DMS114 treated with DMSO at 0.1 percent for 48 hours (cell line): ENCODE results near the gene RAI1.

Source experiments
- DNase-seq: peaks from one replicate; lab custom pipeline; 2025; ENCODE audit not compliant: unreplicated experiment; lab: John Stamatoyannopoulos, UW

Gene RAI1

GRCh38 chr17:17749025-17749772 lies 67.9 kb downstream of the RAI1 start:
- DNase-seq = no peak

GRCh38 chr17:17749921-17750320 lies 68.7 kb downstream of the RAI1 start:
- no peak for DNase-seq

- DNase-seq = no peak
Measured at GRCh38 chr17:17750881-17751280, 69.6 kb downstream of the RAI1 start.

- DNase-seq = no peak
Measured at GRCh38 chr17:17751489-17752088, 70.3 kb downstream of the RAI1 start.

GRCh38 chr17:17752089-17752820 lies 71.0 kb downstream of the RAI1 start:
- no peak for DNase-seq

GRCh38 chr17:17752821-17753321 lies 71.6 kb downstream of the RAI1 start:
- DNase-seq = no peak

- DNase-seq = no peak
Measured at GRCh38 chr17:17754719-17755686, 73.7 kb downstream of the RAI1 start.

- DNase-seq = no peak
Measured at GRCh38 chr17:17755715-17756114, 74.5 kb downstream of the RAI1 start.

- no peak for DNase-seq
Measured at GRCh38 chr17:17757391-17757791, 76.1 kb downstream of the RAI1 start.

- DNase-seq = no peak
Measured at GRCh38 chr17:17757956-17758845, 76.9 kb downstream of the RAI1 start.

GRCh38 chr17:17758941-17759563 lies 77.8 kb downstream of the RAI1 start:
- DNase-seq = no peak

- no peak for DNase-seq
Measured at GRCh38 chr17:17760350-17760749, 79.1 kb downstream of the RAI1 start.

GRCh38 chr17:17760872-17761550 lies 79.8 kb downstream of the RAI1 start:
- DNase-seq = no peak

- DNase-seq = no peak
Measured at GRCh38 chr17:17761894-17762743, 80.9 kb downstream of the RAI1 start.

- DNase-seq = no peak
Measured at GRCh38 chr17:17762744-17763105, 81.5 kb downstream of the RAI1 start.

GRCh38 chr17:17763136-17763535 lies 81.9 kb downstream of the RAI1 start:
- no peak for DNase-seq

GRCh38 chr17:17763734-17764133 lies 82.5 kb downstream of the RAI1 start:
- no peak for DNase-seq
